Body of pancreas (tissue), 4 donors: ENCODE results near the gene TMEM212. TPM values are rescaled to one million over a fixed set of nuclear protein-coding genes. Genes with fewer than 3 reads are reported as not detected.

Experiments used
- ATAC-seq: fragments of 150-250 bp; one replicate; pipeline ENCODE4 v1.9.1; 2016
- DNase-seq, 4 donors: peaks; one replicate each; pipeline ENCODE4 v3.0.0-alpha.2; 2019
- H3K27ac ChIP-seq, 4 donors: fragments of 200-600 bp; sonication (generic); 1 replicate in 3 of 4; 2 replicates in 1 of 4; pipeline versions ENCODE4 v1.5.1 to v1.6.1; 2016 to 2019; ENCODE audit warnings: mild to moderate bottlenecking in 1 of 4, mixed read lengths in 1 of 4, moderate library complexity in 1 of 4
- H3K27me3 ChIP-seq, 2 donors: fragments of 200-600 bp; sonication (generic); one replicate each; pipeline ENCODE4 v1.6.0; 2016; ENCODE audit warnings: mild to moderate bottlenecking in 1 of 2
- H3K36me3 ChIP-seq, 2 donors: fragments of 200-600 bp; sonication (generic); replicated peaks in 1 of 2; 2 replicates each; pipeline ENCODE4 v1.5.1; 2016; ENCODE audit warnings: low read depth in 2 of 2; ENCODE audit not compliant: insufficient read depth in 1 of 2
- H3K4me1 ChIP-seq: fragments of 200-600 bp; sonication (generic); one replicate; pipeline ENCODE4 v1.6.0; 2016
- H3K4me3 ChIP-seq, 2 donors: fragments of 200-600 bp; sonication (generic); 1 replicate in 1 of 2; 2 replicates in 1 of 2; pipeline ENCODE4 v1.5.1; 2016 to 2019
- H3K9me3 ChIP-seq, 3 donors: fragments of 200-600 bp; sonication (generic); 1 replicate in 2 of 3; 2 replicates in 1 of 3; pipeline ENCODE4 v1.5.1; 2016
- CTCF ChIP-seq, 7 experiments: fragments of 450-650 bp in 4 of 7; fragments of 200-600 bp in 3 of 7; sonication (generic) in 3 of 7; IDR thresholded peaks; one replicate each; pipeline ENCODE4 v1.5.1; 2016 to 2019; ENCODE audit warnings: antibody characterized with exemption in 7 of 7
- POLR2A ChIP-seq, 3 donors: fragments of 450-650 bp; IDR thresholded peaks; one replicate each; pipeline ENCODE4 v1.6.1; 2016; ENCODE audit warnings: antibody characterized with exemption in 3 of 3, mild to moderate bottlenecking in 2 of 3
- WGBS, 2 donors: methylation state at CpG; one replicate each; pipeline ENCODE4 v1.1.5; 2017; 5-methylcytosine and 5-hydroxymethylcytosine counted together
- intact Hi-C: fragments of 100-400 bp; cut with DNase I; formaldehyde crosslinking; loops from one replicate; pipeline ENCODE4 v1.15.1; 2023
- total RNA-seq, 2 donors: library from RNA; depleted of rRNA; stranded (reverse); fragments of >200 nt; gene quantifications; one replicate each; pipeline ENCODE4 v1.1.0, GENCODE V29; 2016

TMEM212 gene
- total RNA-seq, 2 donors from 2014 or later, result not detected

GRCh38 chr3:171847133-171847532, 4.0 kb downstream of the TMEM212 start:
- H3K9me3 ChIP-seq, result no peaks in the 10 kb centered on the region
- no peaks in the 10 kb centered on the region for H3K36me3 ChIP-seq
- ATAC-seq (no peak), DNase-seq (no peak)
- TF ChIP-seq CTCF (IDR thresholded peaks at IDR 0.05) (no peak), POLR2A (IDR thresholded peaks at IDR 0.05) (no peak)
- intact Hi-C loops, result no loop called here
- no peak overlapping the region for H3K27ac ChIP-seq
- H3K4me3 ChIP-seq, result no peak overlapping the region
- peaks cover 9% of the 10 kb centered on the region for H3K4me1 ChIP-seq
- WGBS, 2 donors, result 90 to 91% methylated on average over 6 of the region's 6 CpGs
- no peaks in the 10 kb centered on the region for H3K27me3 ChIP-seq

- DNase-seq, result no peak
- WGBS, 2 donors, result 85 to 89% methylated on average over 3 of the region's 3 CpGs
- Histone ChIP-seq H3K4me3 (no peak overlapping the region), H3K36me3 (no peaks in the 10 kb centered on the region), H3K4me1 (peaks cover 11% of the 10 kb centered on the region), H3K9me3 (no peaks in the 10 kb centered on the region), H3K27me3 (no peaks in the 10 kb centered on the region), H3K27ac (no peak overlapping the region)
- intact Hi-C loops, result no loop called here
- ATAC-seq, result no peak
- TF ChIP-seq CTCF (IDR thresholded peaks at IDR 0.05) (no peak), POLR2A (IDR thresholded peaks at IDR 0.05) (no peak)
These were observed 4.6 kb downstream of the TMEM212 start for GRCh38 chr3:171847595-171848259.

- intact Hi-C loops, result no loop called here
- H3K27me3 ChIP-seq, result no peaks in the 10 kb centered on the region
- no peak for DNase-seq
- 83 to 88% methylated on average over 6 of the region's 6 CpGs for WGBS, 2 donors
- H3K36me3 ChIP-seq, result no peaks in the 10 kb centered on the region
- no peak for ATAC-seq
- no peaks in the 10 kb centered on the region for H3K9me3 ChIP-seq
- no peak for TF ChIP-seq CTCF (IDR thresholded peaks at IDR 0.05)
- TF ChIP-seq POLR2A (IDR thresholded peaks at IDR 0.05), result no peak
- no peak overlapping the region for H3K4me3 ChIP-seq
- no peak overlapping the region for H3K27ac ChIP-seq
- peaks cover 11% of the 10 kb centered on the region for H3K4me1 ChIP-seq
These were observed 6.6 kb downstream of the TMEM212 start for GRCh38 chr3:171849617-171850319.

GRCh38 chr3:171850320-171850959, 7.3 kb downstream of the TMEM212 start:
- Histone ChIP-seq H3K9me3 (no peaks in the 10 kb centered on the region), H3K4me3 (no peak overlapping the region), H3K4me1 (peaks cover 11% of the 10 kb centered on the region), H3K27me3 (no peaks in the 10 kb centered on the region), H3K27ac (no peak overlapping the region), H3K36me3 (no peaks in the 10 kb centered on the region)
- WGBS, 2 donors, result 81 to 85% methylated on average over 6 of the region's 6 CpGs
- ATAC-seq (no peak), DNase-seq (no peak)
- no peak for TF ChIP-seq CTCF (IDR thresholded peaks at IDR 0.05)
- no peak for TF ChIP-seq POLR2A (IDR thresholded peaks at IDR 0.05)
- intact Hi-C loops, result no loop called here
